Thoracic aorta (tissue), 2 donors: ENCODE results near the gene GFRA1. TPM values are rescaled to one million over a fixed set of nuclear protein-coding genes. Genes with fewer than 3 reads are reported as not detected.
A peak's percentile ranks its signal among the peaks of the same experiment; 100 is the strongest.
"Not testable (repeated sequence)": the region's sequence is repeated elsewhere in the genome, so short reads cannot be mapped to it uniquely, and the experiment has no call there.

Experiments
- ATAC-seq: fragments of 150-250 bp; one replicate; pipeline ENCODE4 v1.8.0; 2017; ENCODE audit warnings: low read depth; ENCODE audit not compliant: insufficient number of reproducible peaks, low FRiP score
- DNase-seq: peaks from one replicate; pipeline ENCODE4 v3.0.0-alpha.2; 2020; ENCODE audit warnings: low spot score
- H3K27ac ChIP-seq, 2 donors: fragments of 200-600 bp; sonication (generic); 1 replicate in 1 of 2; 2 replicates in 1 of 2; pipeline ENCODE4 v1.5.1; 2016; ENCODE audit warnings: mild to moderate bottlenecking in 2 of 2, moderate library complexity in 2 of 2
- H3K27me3 ChIP-seq: fragments of 200-600 bp; sonication (generic); replicated peaks from 2 replicates; pipeline ENCODE4 v1.6.0; 2016; ENCODE audit warnings: mild to moderate bottlenecking; ENCODE audit not compliant: insufficient read depth
- H3K36me3 ChIP-seq: fragments of 200-600 bp; sonication (generic); one replicate; pipeline ENCODE4 v1.5.1; 2016
- H3K4me1 ChIP-seq, 2 donors: fragments of 200-600 bp; sonication (generic); 1 replicate in 1 of 2; 2 replicates in 1 of 2; pipeline versions ENCODE4 v1.5.1 to v1.6.0; 2016; ENCODE audit warnings: low read depth in 2 of 2, mild to moderate bottlenecking in 1 of 2; ENCODE audit not compliant: control insufficient read depth in 1 of 2
- H3K4me3 ChIP-seq: fragments of 200-600 bp; sonication (generic); 2 replicates; pipeline ENCODE4 v1.5.1; 2016; ENCODE audit warnings: mild to moderate bottlenecking
- H3K9me3 ChIP-seq: fragments of 200-600 bp; sonication (generic); 2 replicates; pipeline ENCODE4 v1.5.1; 2016
- CTCF ChIP-seq: fragments of 200-600 bp; sonication (generic); IDR thresholded peaks from one replicate; pipeline ENCODE4 v1.5.1; 2019; ENCODE audit warnings: antibody characterized with exemption
- total RNA-seq, 2 donors: library from RNA; depleted of rRNA; stranded (reverse); fragments of >200 nt; gene quantifications; one replicate each; pipeline versions ENCODE4 v1.1.0 to v1.2.3, GENCODE V29; 2016

The GFRA1 gene
- total RNA-seq, 2 donors from 2014 or later = 5.8 to 9.3 TPM

GRCh38 chr10:116043304-116043703 is 229.7 kb downstream of the GFRA1 start:
- ATAC-seq (no peak), DNase-seq (no peak)
- Histone ChIP-seq H3K4me3 (no peak overlapping the region), H3K27me3 (no peaks in the 10 kb centered on the region), H3K4me1 (peaks cover 11 to 31% of the 10 kb centered on the region in 2 donors), H3K36me3 (no peaks in the 10 kb centered on the region), H3K27ac (no peak overlapping the region), H3K9me3 (no peaks in the 10 kb centered on the region)
- no peak for TF ChIP-seq CTCF

GRCh38 chr10:116041948-116042347 is 231.1 kb downstream of the GFRA1 start:
- no peak for TF ChIP-seq CTCF
- H3K27me3 ChIP-seq = no peaks in the 10 kb centered on the region
- peaks cover 14 to 41% of the 10 kb centered on the region in 2 donors for H3K4me1 ChIP-seq
- H3K9me3 ChIP-seq = no peaks in the 10 kb centered on the region
- H3K27ac ChIP-seq = no peak overlapping the region
- DNase-seq (no peak), ATAC-seq (no peak)
- no peak overlapping the region for H3K4me3 ChIP-seq
- no peaks in the 10 kb centered on the region for H3K36me3 ChIP-seq

GRCh38 chr10:116039612-116040011 is 233.4 kb downstream of the GFRA1 start:
- no peak for ATAC-seq
- Histone ChIP-seq H3K27ac (no peak overlapping the region), H3K4me3 (no peak overlapping the region), H3K27me3 (no peaks in the 10 kb centered on the region), H3K9me3 (no peaks in the 10 kb centered on the region), H3K36me3 (no peaks in the 10 kb centered on the region), H3K4me1 (peaks cover 11 to 24% of the 10 kb centered on the region in 2 donors)
- TF ChIP-seq CTCF = no peak
- no peak for DNase-seq

DNA sequence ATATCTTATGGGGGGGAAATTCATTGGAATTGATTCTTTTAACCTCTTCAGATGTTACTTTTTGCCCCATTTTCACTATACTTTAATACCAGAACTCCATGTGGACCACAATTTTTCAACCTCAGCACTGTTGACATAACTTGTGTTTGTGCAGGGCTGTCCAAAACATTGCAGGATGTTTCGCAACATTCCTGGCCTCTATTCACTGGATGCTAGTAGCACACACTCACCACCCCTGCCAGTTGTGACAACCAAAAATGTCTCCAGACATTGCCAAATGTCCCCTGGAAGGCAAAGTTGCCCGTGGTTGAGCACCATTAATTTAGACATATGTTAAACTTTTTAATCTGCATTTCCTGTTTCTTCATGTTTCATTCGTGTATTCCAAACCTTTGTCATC is 234.7 kb downstream of the GFRA1 start:
- peak; percentile 40 for DNase-seq
- TF ChIP-seq CTCF = no peak
- Histone ChIP-seq H3K27ac (no peak overlapping the region), H3K4me1 (peaks cover 6 to 15% of the 10 kb centered on the region in 2 donors), H3K27me3 (no peaks in the 10 kb centered on the region), H3K9me3 (no peaks in the 10 kb centered on the region), H3K36me3 (no peaks in the 10 kb centered on the region), H3K4me3 (no peak overlapping the region)
- ATAC-seq = no peak

DNA sequence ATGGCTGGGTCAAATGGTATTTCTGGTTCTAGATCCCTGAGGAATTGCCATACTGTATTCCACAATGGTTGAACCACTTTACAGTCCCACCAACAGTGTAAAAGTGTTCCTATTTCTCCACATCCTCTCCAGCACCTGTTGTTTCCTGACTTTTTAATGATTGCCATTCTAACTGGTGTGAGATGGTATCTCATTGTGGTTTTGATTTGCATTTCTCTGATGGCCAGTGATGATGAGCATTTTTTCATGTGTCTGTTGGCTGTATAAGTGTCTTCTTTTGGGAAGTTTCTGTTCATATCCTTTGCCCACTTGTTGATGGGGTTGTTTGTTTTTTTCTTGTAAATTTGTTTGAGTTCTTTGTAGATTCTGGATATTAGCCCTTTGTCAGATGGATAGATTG is 237.6 kb downstream of the GFRA1 start:
- not testable (repeated sequence) for H3K9me3 ChIP-seq, H3K27me3 ChIP-seq, H3K4me3 ChIP-seq, DNase-seq, ATAC-seq, H3K27ac ChIP-seq, H3K36me3 ChIP-seq
- H3K4me1 ChIP-seq = peaks cover 6 to 15% of the 10 kb centered on the region in 2 donors

- TF ChIP-seq CTCF = no peak
- H3K4me3 ChIP-seq = no peak overlapping the region
- no peak overlapping the region for H3K27ac ChIP-seq
- H3K9me3 ChIP-seq = no peaks in the 10 kb centered on the region
- no peaks in the 10 kb centered on the region for H3K36me3 ChIP-seq
- DNase-seq (no peak), ATAC-seq (no peak)
- H3K4me1 ChIP-seq = no peaks in the 10 kb centered on the region
- H3K27me3 ChIP-seq = no peaks in the 10 kb centered on the region
Measured at GRCh38 chr10:116030576-116030975, 242.4 kb downstream of the GFRA1 start.
